Measurements from ENCODE around the gene RPP21. TPM values are rescaled to one million over a fixed set of nuclear protein-coding genes. Genes with fewer than 3 reads are reported as not detected.

RPP21 gene
- total and polyA plus RNA-seq, 9 donors: 14.2 to 106 (median 44.5) TPM

GRCh38 chr6:30317913-30318589 lies 26.9 kb upstream of the RPP21 start:
- no peak for DNase-seq
- no peak overlapping the region for H3K27ac ChIP-seq
- TF ChIP-seq POLR2A (IDR thresholded peaks at IDR 0.05) (no peak), CTCF (IDR thresholded peaks at IDR 0.05) (no peak), EP300 (IDR thresholded peaks at IDR 0.05) (no peak)
- H3K9me3 ChIP-seq: no peaks in the 10 kb centered on the region
- 86 to 92% (median 89%) methylated on average over 6 of the region's 6 CpGs for WGBS, 3 donors
- H3K27me3 ChIP-seq: no peaks in the 10 kb centered on the region
- no peak overlapping the region for H3K4me3 ChIP-seq
- H3K4me1 ChIP-seq (ENCODE audit: insufficient read depth): no peaks in the 10 kb centered on the region
- intact Hi-C loops (cut with DNase I): no loop called here
- no peaks in the 10 kb centered on the region for H3K36me3 ChIP-seq

GRCh38 chr6:30319146-30319835 lies 25.7 kb upstream of the RPP21 start:
- Histone ChIP-seq H3K4me1 (ENCODE audit: insufficient read depth) (no peaks in the 10 kb centered on the region), H3K27ac (no peak overlapping the region), H3K4me3 (no peak overlapping the region), H3K27me3 (no peaks in the 10 kb centered on the region), H3K9me3 (no peaks in the 10 kb centered on the region), H3K36me3 (no peaks in the 10 kb centered on the region)
- DNase-seq: no peak
- 89 to 91% (median 91%) methylated on average over 1 of the region's 1 CpG for WGBS, 3 donors
- TF ChIP-seq POLR2A (IDR thresholded peaks at IDR 0.05): no peak
- TF ChIP-seq EP300 (IDR thresholded peaks at IDR 0.05): no peak
- no peak for TF ChIP-seq CTCF (IDR thresholded peaks at IDR 0.05)
- intact Hi-C loops (cut with DNase I): no loop called here

- no peak for TF ChIP-seq CTCF (IDR thresholded peaks at IDR 0.05)
- TF ChIP-seq POLR2A (IDR thresholded peaks at IDR 0.05): no peak
- no peak for TF ChIP-seq EP300 (IDR thresholded peaks at IDR 0.05)
- Histone ChIP-seq H3K27ac (no peak overlapping the region), H3K4me1 (ENCODE audit: insufficient read depth) (peaks cover 5% of the 10 kb centered on the region), H3K36me3 (no peaks in the 10 kb centered on the region), H3K4me3 (no peak overlapping the region), H3K9me3 (no peaks in the 10 kb centered on the region), H3K27me3 (no peaks in the 10 kb centered on the region)
- WGBS, 3 donors: 81 to 84% (median 82%) methylated on average over 6 of the region's 6 CpGs
- no peak for DNase-seq
- intact Hi-C loops (cut with DNase I): no loop called here
Measured at GRCh38 chr6:30321692-30322388, 23.1 kb upstream of the RPP21 start.

- H3K4me1 ChIP-seq (ENCODE audit: insufficient read depth): peaks cover 5% of the 10 kb centered on the region
- no peak overlapping the region for H3K4me3 ChIP-seq
- WGBS, 3 donors: 79 to 83% (median 80%) methylated on average over 20 of the region's 20 CpGs
- H3K27ac ChIP-seq: no peak overlapping the region
- no peaks in the 10 kb centered on the region for H3K9me3 ChIP-seq
- no peak for TF ChIP-seq POLR2A (IDR thresholded peaks at IDR 0.05)
- no peak for TF ChIP-seq EP300 (IDR thresholded peaks at IDR 0.05)
- no peak for TF ChIP-seq CTCF (IDR thresholded peaks at IDR 0.05)
- H3K27me3 ChIP-seq: no peaks in the 10 kb centered on the region
- DNase-seq: no peak
- intact Hi-C loops (cut with DNase I): no loop called here
- H3K36me3 ChIP-seq: no peaks in the 10 kb centered on the region
Measured at GRCh38 chr6:30322527-30323501, 22.1 kb upstream of the RPP21 start.
